GM18498 (cell line): ENCODE measurements around the gene UNC5C.

ENCODE experiments used
- ATAC-seq: cut with Tn5 transposase; IDR thresholded peaks from one replicate; pipeline ENCODE4 v1.9.1; 2021; ENCODE audit warnings: mild to moderate bottlenecking, moderate library complexity; ENCODE audit not compliant: unreplicated experiment

The UNC5C gene

GRCh38 chr4:95546866-95547714 lies 1.7 kb downstream of the UNC5C start:
- ATAC-seq, result no peak

- ATAC-seq, result no peak
These were observed 2.6 kb downstream of the UNC5C start for GRCh38 chr4:95546221-95546620.

- ATAC-seq, result no peak
These were observed 3.2 kb downstream of the UNC5C start for GRCh38 chr4:95545546-95545945.

GRCh38 chr4:95544113-95545103 lies 4.4 kb downstream of the UNC5C start:
- no peak for ATAC-seq

GRCh38 chr4:95541889-95542607 lies 6.7 kb downstream of the UNC5C start:
- no peak for ATAC-seq

GRCh38 chr4:95541094-95541493 lies 7.7 kb downstream of the UNC5C start:
- no peak for ATAC-seq

GRCh38 chr4:95540227-95540626 lies 8.5 kb downstream of the UNC5C start:
- ATAC-seq, result no peak

GRCh38 chr4:95539106-95539505 lies 9.7 kb downstream of the UNC5C start:
- ATAC-seq, result no peak

- ATAC-seq, result no peak
These were observed 10.8 kb downstream of the UNC5C start for GRCh38 chr4:95537863-95538488.

GRCh38 chr4:95537191-95537590 lies 11.6 kb downstream of the UNC5C start:
- no peak for ATAC-seq

- no peak for ATAC-seq
These were observed 12.1 kb downstream of the UNC5C start for GRCh38 chr4:95536650-95537049.

- no peak for ATAC-seq
These were observed 13.6 kb downstream of the UNC5C start for GRCh38 chr4:95535180-95535579.

- no peak for ATAC-seq
These were observed 14.7 kb downstream of the UNC5C start for GRCh38 chr4:95534032-95534431.

- ATAC-seq, result no peak
These were observed 15.5 kb downstream of the UNC5C start for GRCh38 chr4:95533254-95533653.

GRCh38 chr4:95532305-95532704 lies 16.5 kb downstream of the UNC5C start:
- ATAC-seq, result no peak

- no peak for ATAC-seq
These were observed 17.6 kb downstream of the UNC5C start for GRCh38 chr4:95531141-95531540.

GRCh38 chr4:95529946-95530345 lies 18.8 kb downstream of the UNC5C start:
- ATAC-seq, result no peak

- no peak for ATAC-seq
These were observed 20.3 kb downstream of the UNC5C start for GRCh38 chr4:95528388-95528948.

- ATAC-seq, result no peak
These were observed 22.7 kb downstream of the UNC5C start for GRCh38 chr4:95526075-95526474.

- no peak for ATAC-seq
These were observed 24.0 kb downstream of the UNC5C start for GRCh38 chr4:95524729-95525128.
